K562 (cell line): ENCODE results near the gene MCIDAS. TPM values are rescaled to one million over a fixed set of nuclear protein-coding genes. Genes with fewer than 3 reads are reported as not detected.

Experiments
- ATAC-seq: fragments of 200-7000 bp; cut with Tn5 transposase; 3 replicates; pipeline ENCODE4 v1.9.1; 2020; ENCODE audit warnings: moderate library complexity
- BruUV-seq: library from RNA; stranded (reverse); fragments of 400-500 nt; replicated peaks from 2 replicates; lab custom pipeline; 2021; lab: Mats Ljungman, UMichigan
- CTCF ChIA-PET: fragments of 300-600 bp; formaldehyde crosslinking; extraction: SDS; loops from one replicate; lab custom pipeline; 2021; ENCODE audit warnings: low intra/inter-chr PET ratio; lab: Yijun Ruan, JAX
- POLR2A ChIA-PET: fragments of 300-600, 350-650 bp; sonication (Branson Sonifier 250); formaldehyde crosslinking; extraction: SDS; loops from one replicate; lab custom pipeline; 2021; ENCODE audit warnings: antibody characterized with exemption, inconsistent platforms; lab: Yijun Ruan, JAX
- DNase-seq, 4 experiments: peaks; one replicate each; pipeline versions ENCODE4 v3.0.0 to v3.0.0-alpha.2; 2011 to 2018; ENCODE audit warnings: low spot score in 3 of 4, mixed read lengths in 3 of 4; ENCODE audit errors: extremely low read depth in 1 of 4
- FAIRE-seq: peaks from 2 replicates; lab custom pipeline; 2011; peaks lifted over from hg19 to GRCh38; lab: Jason Lieb, UNC
- H2AFZ ChIP-seq: 2 replicates; pipeline ENCODE4 v1.6.0; 2011; ENCODE audit warnings: low read depth, low read length, control low read depth, inconsistent platforms
- H3K27ac ChIP-seq: fragments of 200-600 bp; 3 replicates; pipeline ENCODE4 v1.8.0; 2011; ENCODE audit warnings: low read depth, mild to moderate bottlenecking, control low read depth, inconsistent platforms, low read length, moderate library complexity, mixed read lengths; ENCODE audit errors: extremely low read depth
- H3K27me3 ChIP-seq, 2 experiments: fragments of 300-600 bp in 1 of 2; 2 replicates in 1 of 2; 3 replicates in 1 of 2; pipeline versions ENCODE4 v1.6.0 to v1.8.0; 2011; ENCODE audit warnings: inconsistent platforms in 2 of 2, low read length in 2 of 2, mild to moderate bottlenecking in 1 of 2, mixed read lengths in 1 of 2, moderate library complexity in 1 of 2; ENCODE audit not compliant: control insufficient read depth in 2 of 2, insufficient read depth in 2 of 2
- H3K36me3 ChIP-seq: fragments of 300-600 bp; 3 replicates; pipeline ENCODE4 v1.8.0; 2011; ENCODE audit warnings: mild to moderate bottlenecking, low read length, inconsistent platforms; ENCODE audit not compliant: control insufficient read depth, insufficient read depth
- H3K4me1 ChIP-seq, 2 experiments: fragments of 200-600 bp in 1 of 2; replicated peaks in 1 of 2; 2 replicates in 1 of 2; 3 replicates in 1 of 2; pipeline versions ENCODE4 v1.5.1 to v1.8.0; 2011; ENCODE audit warnings: inconsistent platforms in 2 of 2, low read length in 2 of 2, mild to moderate bottlenecking in 1 of 2, mixed read lengths in 1 of 2, moderate library complexity in 1 of 2; ENCODE audit not compliant: control insufficient read depth in 2 of 2, insufficient read depth in 2 of 2
- H3K4me2 ChIP-seq: 2 replicates; pipeline ENCODE4 v1.6.1; 2011; ENCODE audit warnings: low read length, control low read depth, inconsistent platforms, mixed read lengths; ENCODE audit not compliant: insufficient read depth
- H3K4me3 ChIP-seq: fragments of 200-600 bp; sonication (generic), shearing (Covaris generic); 2 replicates; pipeline ENCODE4 v1.5.1; 2016; ENCODE audit warnings: control low read depth, inconsistent platforms
- H3K79me2 ChIP-seq: fragments of 200-600 bp; 3 replicates; pipeline ENCODE4 v1.8.0; 2011; ENCODE audit warnings: low read length, inconsistent platforms; ENCODE audit not compliant: control insufficient read depth, insufficient read depth
- H3K9ac ChIP-seq, 2 experiments: 2 replicates each; pipeline versions ENCODE4 v1.6.0 to v1.6.1; 2011; ENCODE audit warnings: low read depth in 2 of 2, low read length in 2 of 2, control low read depth in 1 of 2, inconsistent platforms in 1 of 2, mild to moderate bottlenecking in 1 of 2, mixed read lengths in 1 of 2; ENCODE audit not compliant: insufficient read depth in 1 of 2
- H3K9me1 ChIP-seq: one replicate; pipeline ENCODE4 v1.6.0; 2011; ENCODE audit warnings: inconsistent platforms, mild to moderate bottlenecking, low read length, moderate library complexity; ENCODE audit not compliant: control insufficient read depth, insufficient read depth
- H3K9me3 ChIP-seq: replicated peaks from 2 replicates; pipeline ENCODE4 v1.5.1; 2011; ENCODE audit warnings: low read depth, low read length, inconsistent platforms; ENCODE audit not compliant: control insufficient read depth, insufficient read depth
- H4K20me1 ChIP-seq: replicated peaks from 2 replicates; pipeline ENCODE4 v1.6.1; 2011; ENCODE audit warnings: low read length, inconsistent platforms, mixed read lengths; ENCODE audit not compliant: control insufficient read depth, insufficient read depth
- ATF1 ChIP-seq, 2 experiments: fragments of 450-650 bp in 1 of 2; IDR thresholded peaks; 2 replicates each; pipeline ENCODE4 v1.6.1; 2016; ENCODE audit warnings: missing compliant biosample characterization in 1 of 2, missing genetic modification characterization in 1 of 2
- CHD4 ChIP-seq: fragments of 200-600 bp; sonication (generic); IDR thresholded peaks from 3 replicates; pipeline ENCODE4 v1.6.1; 2012; ENCODE audit warnings: low read depth, mild to moderate bottlenecking, mixed read lengths, low read length, inconsistent platforms; ENCODE audit not compliant: insufficient read depth, insufficient replicate concordance, poor library complexity, severe bottlenecking
- ESRRB ChIP-seq: fragments of 250-450 bp; sonication (Bioruptor Pico); IDR thresholded peaks from 2 replicates; pipeline ENCODE4 v1.5.0; 2020; ENCODE audit warnings: mild to moderate bottlenecking, moderate library complexity, borderline replicate concordance
- HNRNPH1 ChIP-seq: fragments of 200-400 bp; formaldehyde crosslinking; optimal IDR thresholded peaks from 2 replicates; pipeline ENCODE3; 2017; ENCODE audit warnings: low read depth, mild to moderate bottlenecking, low read length, moderate library complexity
- ILK ChIP-seq: fragments of 450-650 bp; IDR thresholded peaks from 2 replicates; pipeline ENCODE4 v1.6.1; 2016; ENCODE audit warnings: missing genetic modification characterization, low read depth, mild to moderate bottlenecking, missing compliant biosample characterization, moderate library complexity, borderline replicate concordance
- NR4A1 ChIP-seq, 2 experiments: fragments of 250-450 bp in 1 of 2; fragments of 450-650 bp in 1 of 2; sonication (Bioruptor Pico) in 1 of 2; IDR thresholded peaks; 2 replicates each; pipeline versions ENCODE4 v1.4.0 to v1.6.1; 2016 to 2020; ENCODE audit warnings: mild to moderate bottlenecking in 2 of 2, missing compliant biosample characterization in 1 of 2, missing genetic modification characterization in 1 of 2, moderate library complexity in 1 of 2
- PHB ChIP-seq: fragments of 250-450 bp; sonication (Bioruptor Pico); IDR thresholded peaks from 2 replicates; pipeline ENCODE4 v1.5.0; 2021
- POLR2B ChIP-seq: fragments of 450-650 bp; IDR thresholded peaks from 2 replicates; pipeline ENCODE4 v1.6.1; 2018; ENCODE audit warnings: low read depth; ENCODE audit not compliant: partially characterized antibody
- RAD51 ChIP-seq: fragments of 450-650 bp; IDR thresholded peaks from 2 replicates; pipeline ENCODE4 v1.7.1; 2016; ENCODE audit warnings: low read depth, mild to moderate bottlenecking, borderline replicate concordance
- SPI1 ChIP-seq: IDR thresholded peaks from 2 replicates; pipeline ENCODE4 v1.6.1; 2011; ENCODE audit warnings: low read depth, low read length, control low read depth, borderline replicate concordance
- TAF9B ChIP-seq: fragments of 450-650 bp; IDR thresholded peaks from 2 replicates; pipeline ENCODE4 v1.6.1; 2018; ENCODE audit warnings: mild to moderate bottlenecking; ENCODE audit not compliant: partially characterized antibody
- TCF7 ChIP-seq: sonication (generic); IDR thresholded peaks from 2 replicates; pipeline ENCODE4 v1.6.1; 2016; ENCODE audit warnings: antibody characterized with exemption, borderline replicate concordance
- THRA ChIP-seq: fragments of 450-650 bp; IDR thresholded peaks from 2 replicates; pipeline ENCODE4 v1.6.1; 2017; ENCODE audit warnings: mild to moderate bottlenecking, moderate library complexity
- ZNF121 ChIP-seq: sonication (generic); formaldehyde crosslinking; conservative IDR thresholded peaks from 2 replicates; pipeline ENCODE4 v1.8.0; 2022; ENCODE audit warnings: missing genetic modification reagents
- WGBS: fragments of 100-300 bp; shearing (Covaris generic); methylation state at CpG from one replicate; pipeline ENCODE4 v1.1.6; 2016; ENCODE audit warnings: low coverage, mixed read lengths; ENCODE audit not compliant: insufficient coverage; ENCODE audit errors: missing lambda C conversion rate; 5-methylcytosine and 5-hydroxymethylcytosine counted together
- in situ Hi-C: fragments of 300-500 bp; cut with MboI; formaldehyde crosslinking; loops from 4 replicates; pipeline ENCODE4 v1.15.0; 2018; ENCODE audit warnings: inconsistent platforms, mixed read lengths
- intact Hi-C: fragments of 100-400 bp; cut with micrococcal nuclease; formaldehyde crosslinking; loops from 2 replicates; pipeline ENCODE4 v1.14.2; 2022
- polyA plus RNA-seq, 8 experiments: library from polyadenylated mRNA; depleted of rRNA in 4 of 8; stranded (reverse) in 5 of 8; unstranded in 3 of 8; fragments of >200 nt; fragmentation: Nextera tagmentation in 2 of 8; fragmentation: Illumina TruSeq in 1 of 8; extraction: Ambion mirVana in 2 of 8; extraction: Trizol in 1 of 8; gene quantifications; 2 replicates each; pipeline versions ENCODE4 v1.2.1 to v1.2.3, GENCODE V29; 2011 to 2014; ENCODE audit warnings: inconsistent platforms in 1 of 8, missing spikeins in 1 of 8
- total RNA-seq, 7 experiments: library from RNA; depleted of rRNA in 6 of 7; stranded (reverse); fragments of >200 nt in 6 of 7; fragmentation: Illumina TruSeq in 2 of 7; extraction: Trizol in 2 of 7; gene quantifications; 2 replicates each; pipeline versions ENCODE4 v1.2.1 to v1.2.3, GENCODE V29; 2011 to 2021; ENCODE audit warnings: low replicate concordance in 1 of 7
- TF ChIP-seq, protein P1 (sequence below): fragments of 450-650 bp; formaldehyde crosslinking; IDR thresholded peaks from 2 replicates; pipeline ENCODE4 v1.4.0; 2020; ENCODE audit warnings: mild to moderate bottlenecking, mixed read lengths
- TF ChIP-seq, protein P2 (sequence below): conservative IDR thresholded peaks from 2 replicates; pipeline ENCODE4 v1.6.1; 2011; ENCODE audit warnings: low read depth, mild to moderate bottlenecking, low read length; ENCODE audit not compliant: control insufficient read depth
- TF ChIP-seq, protein P3 (sequence below): fragments of 450-650 bp; IDR thresholded peaks from 2 replicates; pipeline ENCODE4 v1.6.1; 2016; ENCODE audit warnings: low read depth, mild to moderate bottlenecking, moderate library complexity

MCIDAS gene
- total and polyA plus RNA-seq, 9 of the 15 experiments (the other 6 are each of a cell fraction or from before 2014, with no cell fraction given) = 0.07 to 1.5 (median 0.69) TPM

DNA sequence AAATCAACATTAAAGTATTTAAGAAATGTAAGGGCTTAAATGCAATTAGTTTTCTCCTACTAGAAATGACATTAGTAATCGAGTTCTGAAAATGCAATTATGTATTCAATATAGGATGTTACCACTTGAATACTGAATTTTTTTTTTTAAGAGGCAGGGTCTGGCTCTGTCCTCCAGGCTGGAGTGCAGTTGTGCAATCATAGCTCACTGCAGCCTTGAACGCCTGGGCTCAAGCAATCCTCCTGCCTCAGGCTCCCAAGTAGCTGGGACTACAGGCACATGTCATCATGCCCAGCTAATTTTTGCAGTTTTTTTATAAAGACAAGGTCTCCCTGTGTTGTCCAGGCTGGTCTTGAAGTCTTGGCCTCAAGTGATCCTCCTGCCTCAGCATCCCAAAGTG, 55.6 kb downstream of the MCIDAS start:
- TF ChIP-seq RAD51 = no peak
- TF ChIP-seq, protein P1, sequence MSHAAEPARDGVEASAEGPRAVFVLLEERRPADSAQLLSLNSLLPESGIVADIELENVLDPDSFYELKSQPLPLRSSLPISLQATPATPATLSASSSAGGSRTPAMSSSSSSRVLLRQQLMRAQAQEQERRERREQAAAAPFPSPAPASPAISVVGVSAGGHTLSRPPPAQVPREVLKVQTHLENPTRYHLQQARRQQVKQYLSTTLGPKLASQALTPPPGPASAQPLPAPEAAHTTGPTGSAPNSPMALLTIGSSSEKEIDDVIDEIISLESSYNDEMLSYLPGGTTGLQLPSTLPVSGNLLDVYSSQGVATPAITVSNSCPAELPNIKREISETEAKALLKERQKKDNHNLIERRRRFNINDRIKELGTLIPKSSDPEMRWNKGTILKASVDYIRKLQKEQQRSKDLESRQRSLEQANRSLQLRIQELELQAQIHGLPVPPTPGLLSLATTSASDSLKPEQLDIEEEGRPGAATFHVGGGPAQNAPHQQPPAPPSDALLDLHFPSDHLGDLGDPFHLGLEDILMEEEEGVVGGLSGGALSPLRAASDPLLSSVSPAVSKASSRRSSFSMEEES (CRISPR knock-in tag) = no peak
- no peak for TF ChIP-seq SPI1
- TF ChIP-seq THRA = no peak
- TF ChIP-seq TCF7 = no peak
- TF ChIP-seq, protein P2, sequence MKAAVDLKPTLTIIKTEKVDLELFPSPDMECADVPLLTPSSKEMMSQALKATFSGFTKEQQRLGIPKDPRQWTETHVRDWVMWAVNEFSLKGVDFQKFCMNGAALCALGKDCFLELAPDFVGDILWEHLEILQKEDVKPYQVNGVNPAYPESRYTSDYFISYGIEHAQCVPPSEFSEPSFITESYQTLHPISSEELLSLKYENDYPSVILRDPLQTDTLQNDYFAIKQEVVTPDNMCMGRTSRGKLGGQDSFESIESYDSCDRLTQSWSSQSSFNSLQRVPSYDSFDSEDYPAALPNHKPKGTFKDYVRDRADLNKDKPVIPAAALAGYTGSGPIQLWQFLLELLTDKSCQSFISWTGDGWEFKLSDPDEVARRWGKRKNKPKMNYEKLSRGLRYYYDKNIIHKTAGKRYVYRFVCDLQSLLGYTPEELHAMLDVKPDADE = no peak
- no peak for TF ChIP-seq ZNF121 (CRISPR knock-in tag)
- no peak for TF ChIP-seq ILK (tag)
- no peak for TF ChIP-seq ESRRB (CRISPR knock-in tag)
- TF ChIP-seq CHD4 = no peak
- no peak for TF ChIP-seq ATF1 (CRISPR knock-in tag; IDR thresholded peaks at IDR 0.05)
- TF ChIP-seq ATF1 (tag; IDR thresholded peaks at IDR 0.05) = no peak
- TF ChIP-seq PHB (CRISPR knock-in tag) = no peak
- TF ChIP-seq NR4A1 (CRISPR knock-in tag; IDR thresholded peaks at IDR 0.05) = no peak
- TF ChIP-seq NR4A1 (tag; IDR thresholded peaks at IDR 0.05) = no peak
- no peak for TF ChIP-seq POLR2B
- TF ChIP-seq TAF9B = no peak
- TF ChIP-seq HNRNPH1 = no peak
- TF ChIP-seq, protein P3, sequence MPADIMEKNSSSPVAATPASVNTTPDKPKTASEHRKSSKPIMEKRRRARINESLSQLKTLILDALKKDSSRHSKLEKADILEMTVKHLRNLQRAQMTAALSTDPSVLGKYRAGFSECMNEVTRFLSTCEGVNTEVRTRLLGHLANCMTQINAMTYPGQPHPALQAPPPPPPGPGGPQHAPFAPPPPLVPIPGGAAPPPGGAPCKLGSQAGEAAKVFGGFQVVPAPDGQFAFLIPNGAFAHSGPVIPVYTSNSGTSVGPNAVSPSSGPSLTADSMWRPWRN = no peak
- CTCF ChIA-PET = interaction anchor here (0.7 to 2.0 kb wide), 3 partner anchors 171 to 522 kb away, joined by 3 to 11 read pairs (median 10); no protein-coding TSS in a partner anchor
- no peaks in the 10 kb centered on the region for H3K9me3 ChIP-seq
- no peak overlapping the region for H3K4me3 ChIP-seq
- no peaks in the 10 kb centered on the region for H3K9me1 ChIP-seq
- no peak overlapping the region for H3K4me2 ChIP-seq
- H3K4me1 ChIP-seq = peaks cover 11 to 20% of the 10 kb centered on the region in 2 experiments
- no peak for FAIRE-seq
- intact Hi-C loops (loop anchor here (5.0 to 10.0 kb wide), 4 partner anchors 56 to 1033 kb away; partner anchors contain the start of genes DHX29, MCIDAS and MTREX), in situ Hi-C loops (loop anchor here (10.0 kb wide), 1 partner anchor 523 kb away; no protein-coding TSS in a partner anchor)
- no peak overlapping the region for H3K27ac ChIP-seq
- peaks cover 3% of the 10 kb centered on the region in 2 experiments; a peak in 3 of 5 replicates for H3K27me3 ChIP-seq
- no TSS peak for BruUV-seq
- H3K79me2 ChIP-seq = no peaks in the 10 kb centered on the region
- no peaks in the 10 kb centered on the region for H4K20me1 ChIP-seq
- H3K9ac ChIP-seq = no peak overlapping the region
- no peaks in the 10 kb centered on the region for H3K36me3 ChIP-seq
- no peak for DNase-seq
- POLR2A ChIA-PET = no interaction called here
- no peak overlapping the region for H2AFZ ChIP-seq
- 3% methylated on average over 2 of the region's 2 CpGs for WGBS
- ATAC-seq = no peak
